ENCODE data around the gene EDC3. TPM values are rescaled to one million over a fixed set of nuclear protein-coding genes. Genes with fewer than 3 reads are reported as not detected.
A peak's percentile ranks its signal among the peaks of the same experiment; 100 is the strongest.

Gene EDC3
- total RNA-seq, 4 donors from 2014 or later: 14.4 to 18.8 (median 17.2) TPM

DNA sequence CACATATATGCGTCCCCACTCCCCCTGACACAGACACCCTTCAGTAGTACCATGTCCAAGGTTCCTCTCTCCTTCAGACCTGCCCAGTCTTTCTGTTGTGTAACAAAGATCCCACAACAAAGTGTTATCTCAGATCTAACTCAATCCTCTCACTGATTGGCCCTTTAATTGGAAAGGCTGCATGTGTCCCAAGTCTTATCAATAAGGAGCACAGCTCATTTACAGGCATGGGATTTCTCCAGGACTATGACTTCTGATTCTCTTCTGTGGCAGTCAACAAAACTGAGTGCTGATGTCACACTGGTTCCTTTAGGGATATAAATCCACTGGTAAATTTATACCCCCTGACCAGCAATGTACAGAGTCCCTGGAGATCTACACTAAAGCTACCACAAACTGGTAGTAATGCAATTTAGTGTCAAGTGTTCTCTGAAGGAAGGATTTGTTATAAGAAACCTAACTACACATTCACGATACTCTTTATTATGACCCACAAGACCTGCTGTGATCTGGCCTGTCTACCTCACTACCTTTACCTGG is 52.1 kb downstream of the EDC3 start:
- peaks cover 0 to 21% (median 8%) of the 10 kb centered on the region in 3 donors for H3K36me3 ChIP-seq
- no peaks in the 10 kb centered on the region for H3K27me3 ChIP-seq
- no peaks in the 10 kb centered on the region for H3K9me3 ChIP-seq
- 75 to 93% methylated on average over 2 of the region's 2 CpGs for WGBS, 2 donors
- H3K4me3 ChIP-seq: no peak overlapping the region
- peaks cover 0 to 34% (median 5%) of the 10 kb centered on the region in 4 donors for H3K4me1 ChIP-seq
- peak overlapping the region in 2 of 4 donors; percentile 7 to 70 for H3K27ac ChIP-seq
- no peak for DNase-seq (ENCODE audit: low spot score in 2 of 2)
- TF ChIP-seq POLR2A (IDR thresholded peaks at IDR 0.05): no peak
- TF ChIP-seq EP300 (IDR thresholded peaks at IDR 0.05): no peak

DNA sequence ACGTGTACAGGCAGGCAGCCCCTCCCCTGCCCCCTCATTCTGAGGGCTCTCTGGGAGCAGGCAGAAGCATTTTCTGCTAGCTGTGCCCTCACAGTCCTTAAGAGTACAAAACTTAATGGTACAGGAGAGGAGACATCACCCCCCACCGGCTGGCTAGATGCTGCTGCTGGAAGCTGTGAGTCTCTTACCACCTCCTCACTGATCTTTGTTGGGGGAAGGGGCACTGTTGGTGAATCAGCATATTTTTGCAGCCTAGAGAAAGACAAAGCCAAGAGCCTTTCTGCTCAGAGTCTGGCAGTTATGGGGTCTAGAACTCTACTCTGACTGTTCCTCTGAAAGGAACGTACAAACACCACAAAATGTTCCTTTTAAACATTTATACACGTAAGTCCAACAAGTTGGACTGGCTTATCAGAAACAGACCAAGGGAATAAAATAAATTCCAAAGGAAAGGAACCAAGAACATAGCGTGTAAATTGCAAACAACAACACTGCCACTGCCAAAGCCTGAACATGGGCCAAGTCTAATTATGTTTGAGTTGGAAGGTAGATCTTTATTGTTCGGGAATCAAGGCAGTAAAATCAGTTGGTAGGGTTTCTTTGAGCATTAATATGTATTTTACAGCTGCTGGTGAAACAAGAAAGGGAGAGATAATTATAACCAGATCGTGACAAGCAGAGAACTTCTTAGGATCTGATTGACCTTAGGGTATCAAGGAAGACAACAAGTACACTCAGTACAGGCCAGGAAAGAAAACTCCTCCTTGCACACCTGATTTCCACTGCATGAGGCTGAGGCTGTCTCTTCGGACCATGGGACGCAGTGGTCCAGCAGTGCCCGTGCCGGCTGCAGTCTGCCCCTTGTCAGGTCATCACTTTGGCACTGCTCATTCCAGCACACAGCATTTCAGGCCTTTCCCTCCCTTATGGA is 52.8 kb downstream of the EDC3 start:
- Histone ChIP-seq H3K36me3 (peaks cover 0 to 28% (median 8%) of the 10 kb centered on the region in 3 donors), H3K4me3 (no peak overlapping the region), H3K9me3 (no peaks in the 10 kb centered on the region), H3K27me3 (no peaks in the 10 kb centered on the region), H3K27ac (peak overlapping the region in 3 of 4 donors; percentile 7 to 70 (median 50)), H3K4me1 (peaks cover 0 to 30% (median 5%) of the 10 kb centered on the region in 4 donors)
- WGBS, 2 donors: 40 to 44% methylated on average over 11 of the region's 11 CpGs
- TF ChIP-seq POLR2A (IDR thresholded peaks at IDR 0.05) (no peak), EP300 (IDR thresholded peaks at IDR 0.05) (peak in 1 of 2 donors; percentile 28)
- DNase-seq (ENCODE audit: low spot score in 2 of 2): no peak

DNA sequence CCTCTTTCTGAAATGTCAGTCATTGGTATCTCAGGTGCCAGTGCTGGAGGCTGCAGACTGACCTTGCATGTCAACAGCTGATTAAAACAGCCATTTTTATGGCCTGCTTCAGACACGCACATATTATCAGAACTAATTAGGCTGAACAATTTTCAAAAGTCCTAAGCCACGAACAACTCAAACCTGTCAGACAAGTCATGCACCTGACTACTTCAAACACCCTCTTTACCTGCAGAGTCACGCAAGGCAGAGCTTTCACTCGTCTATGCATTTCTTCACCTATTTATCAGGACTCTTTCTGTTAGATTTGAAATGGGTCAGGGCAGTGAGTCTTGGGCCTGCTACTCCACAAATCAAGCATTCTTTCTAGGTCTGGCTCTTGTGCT is 53.5 kb downstream of the EDC3 start:
- WGBS, 2 donors: 75 to 84% methylated on average over 4 of the region's 4 CpGs
- no peak overlapping the region for H3K4me3 ChIP-seq
- peaks cover 0 to 34% (median 8%) of the 10 kb centered on the region in 3 donors for H3K36me3 ChIP-seq
- H3K9me3 ChIP-seq: no peaks in the 10 kb centered on the region
- no peaks in the 10 kb centered on the region for H3K27me3 ChIP-seq
- peak overlapping the region in 2 of 4 donors; percentile 50 to 70 for H3K27ac ChIP-seq
- peaks cover 0 to 29% (median 5%) of the 10 kb centered on the region in 4 donors for H3K4me1 ChIP-seq
- TF ChIP-seq, protein P1, sequence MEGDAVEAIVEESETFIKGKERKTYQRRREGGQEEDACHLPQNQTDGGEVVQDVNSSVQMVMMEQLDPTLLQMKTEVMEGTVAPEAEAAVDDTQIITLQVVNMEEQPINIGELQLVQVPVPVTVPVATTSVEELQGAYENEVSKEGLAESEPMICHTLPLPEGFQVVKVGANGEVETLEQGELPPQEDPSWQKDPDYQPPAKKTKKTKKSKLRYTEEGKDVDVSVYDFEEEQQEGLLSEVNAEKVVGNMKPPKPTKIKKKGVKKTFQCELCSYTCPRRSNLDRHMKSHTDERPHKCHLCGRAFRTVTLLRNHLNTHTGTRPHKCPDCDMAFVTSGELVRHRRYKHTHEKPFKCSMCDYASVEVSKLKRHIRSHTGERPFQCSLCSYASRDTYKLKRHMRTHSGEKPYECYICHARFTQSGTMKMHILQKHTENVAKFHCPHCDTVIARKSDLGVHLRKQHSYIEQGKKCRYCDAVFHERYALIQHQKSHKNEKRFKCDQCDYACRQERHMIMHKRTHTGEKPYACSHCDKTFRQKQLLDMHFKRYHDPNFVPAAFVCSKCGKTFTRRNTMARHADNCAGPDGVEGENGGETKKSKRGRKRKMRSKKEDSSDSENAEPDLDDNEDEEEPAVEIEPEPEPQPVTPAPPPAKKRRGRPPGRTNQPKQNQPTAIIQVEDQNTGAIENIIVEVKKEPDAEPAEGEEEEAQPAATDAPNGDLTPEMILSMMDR (IDR thresholded peaks at IDR 0.05): no peak
- TF ChIP-seq EP300 (IDR thresholded peaks at IDR 0.05) (no peak), POLR2A (IDR thresholded peaks at IDR 0.05) (no peak)
- no peak for DNase-seq (ENCODE audit: low spot score in 2 of 2)

DNA sequence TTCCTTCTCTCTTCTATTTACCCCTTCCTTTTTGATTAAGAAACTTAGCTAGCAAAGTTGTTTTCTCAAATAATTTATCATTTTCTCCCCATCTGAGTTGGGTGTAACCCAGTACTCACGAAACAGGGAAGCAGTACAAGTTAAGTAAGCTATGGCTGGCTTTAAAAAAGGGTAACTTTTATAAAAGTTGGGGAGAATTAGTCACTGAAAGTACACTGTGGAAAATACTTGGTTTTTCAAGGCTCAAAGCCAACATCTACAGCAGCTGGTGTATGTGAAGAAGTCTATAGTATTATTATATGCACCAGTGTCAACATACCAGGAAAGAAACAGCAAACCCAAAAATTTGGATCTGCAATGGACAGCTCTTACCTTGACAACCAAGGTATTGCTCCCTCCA is 54.7 kb downstream of the EDC3 start:
- Histone ChIP-seq H3K4me3 (no peak overlapping the region), H3K27me3 (no peaks in the 10 kb centered on the region), H3K9me3 (no peaks in the 10 kb centered on the region), H3K27ac (peak overlapping the region in 2 of 4 donors; percentile 19 to 70), H3K36me3 (peaks cover 0 to 46% (median 13%) of the 10 kb centered on the region in 3 donors), H3K4me1 (peaks cover 0 to 29% (median 5%) of the 10 kb centered on the region in 4 donors)
- DNase-seq (ENCODE audit: low spot score in 2 of 2): no peak
- 78 to 80% methylated on average over 1 of the region's 1 CpG for WGBS, 2 donors
- TF ChIP-seq EP300 (IDR thresholded peaks at IDR 0.05) (no peak), POLR2A (IDR thresholded peaks at IDR 0.05) (no peak)
- TF ChIP-seq, protein P1 (IDR thresholded peaks at IDR 0.05): no peak

DNA sequence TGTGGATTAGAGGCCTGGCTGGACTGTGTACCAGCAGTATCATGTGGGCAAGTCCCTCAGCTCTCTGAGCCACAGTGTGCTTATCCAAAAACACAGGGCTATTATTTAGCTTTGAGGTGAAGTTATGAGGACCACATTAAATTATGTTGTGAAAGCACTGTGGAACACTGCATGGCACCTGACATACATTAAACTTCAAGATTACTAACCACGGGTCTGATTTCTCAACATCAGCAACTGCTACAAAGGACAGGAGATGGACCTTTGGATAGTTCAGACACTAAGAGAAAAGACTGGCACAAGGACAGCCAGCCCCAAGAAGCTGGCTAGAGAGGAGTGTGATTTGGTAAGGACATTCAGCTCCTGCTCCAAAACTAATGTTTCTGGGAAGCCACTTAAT is 58.8 kb downstream of the EDC3 start:
- no peaks in the 10 kb centered on the region for H3K27me3 ChIP-seq
- peaks cover 0 to 9% (median under 1%) of the 10 kb centered on the region in 4 donors for H3K4me1 ChIP-seq
- DNase-seq (ENCODE audit: low spot score in 2 of 2): no peak
- H3K36me3 ChIP-seq: peaks cover 0 to 88% (median 27%) of the 10 kb centered on the region in 3 donors
- no peak for TF ChIP-seq EP300 (IDR thresholded peaks at IDR 0.05)
- no peak for TF ChIP-seq POLR2A (IDR thresholded peaks at IDR 0.05)
- TF ChIP-seq, protein P1 (IDR thresholded peaks at IDR 0.05): no peak
- no peak overlapping the region for H3K27ac ChIP-seq
- H3K4me3 ChIP-seq: no peak overlapping the region
- 78 to 90% methylated on average over 1 of the region's 1 CpG for WGBS, 2 donors
- H3K9me3 ChIP-seq: no peaks in the 10 kb centered on the region

DNA sequence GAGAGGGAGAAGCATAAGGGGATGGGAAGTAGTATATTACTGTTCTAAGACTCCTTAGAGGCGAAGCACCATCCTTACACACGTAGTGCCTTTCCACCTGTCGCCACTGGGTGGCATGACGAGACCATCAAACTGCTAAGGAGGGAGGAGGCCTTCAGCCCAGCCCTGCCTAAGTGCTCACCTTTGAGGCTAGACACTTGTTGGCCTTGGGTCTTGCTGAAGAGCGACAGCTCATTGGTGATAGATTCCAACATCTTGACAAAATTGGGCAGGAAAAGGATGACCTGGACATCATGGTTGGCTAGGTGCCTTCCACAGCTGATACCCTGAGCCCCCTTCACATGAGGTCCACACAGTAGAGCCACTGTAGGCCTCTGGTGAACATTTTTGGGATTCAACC is 60.6 kb downstream of the EDC3 start:
- WGBS, 2 donors: 17 to 26% methylated on average over 5 of the region's 5 CpGs

More for the DNA sequence above, 60.6 kb downstream of the EDC3 start:
- Histone ChIP-seq H3K9me3 (no peaks in the 10 kb centered on the region), H3K4me1 (no peaks in the 10 kb centered on the region), H3K4me3 (no peak overlapping the region), H3K36me3 (peaks cover 0 to 99% (median 30%) of the 10 kb centered on the region in 3 donors), H3K27ac (no peak overlapping the region), H3K27me3 (no peaks in the 10 kb centered on the region)
- TF ChIP-seq EP300 (IDR thresholded peaks at IDR 0.05) (no peak), POLR2A (IDR thresholded peaks at IDR 0.05) (no peak)
- TF ChIP-seq, protein P1 (IDR thresholded peaks at IDR 0.05): peak; percentile 76 to 89 (median 81)
- DNase-seq (ENCODE audit: low spot score in 2 of 2): peak in 1 of 2 donors; percentile 62
